GM12878 (cell line): ENCODE measurements around the gene ASAH2. TPM values are rescaled to one million over a fixed set of nuclear protein-coding genes. Genes with fewer than 3 reads are reported as not detected.

ENCODE experiments used
- ATAC-seq: fragments of 200-7000 bp; cut with Tn5 transposase; 3 replicates; pipeline ENCODE4 v1.9.1; 2020; ENCODE audit warnings: mild to moderate bottlenecking, moderate library complexity
- BruUV-seq: library from RNA; stranded (reverse); fragments of 400-500 nt; replicated peaks from 2 replicates; lab custom pipeline; 2021; lab: Mats Ljungman, UMichigan
- CTCF ChIA-PET: fragments of 300-600 bp; sonication (Branson Sonifier 250); formaldehyde crosslinking; extraction: SDS; loops from one replicate; lab custom pipeline; 2021; ENCODE audit warnings: inconsistent platforms; lab: Yijun Ruan, JAX
- POLR2A ChIA-PET: fragments of 350-600 bp; formaldehyde crosslinking; extraction: SDS; loops from one replicate; lab custom pipeline; 2021; ENCODE audit warnings: inconsistent platforms; lab: Charles Lee
- RAD21 ChIA-PET: fragments of 300-600 bp; sonication (Branson Sonifier 250); formaldehyde crosslinking; loops from one replicate; lab custom pipeline; 2023; ENCODE audit warnings: antibody characterized with exemption; ENCODE audit not compliant: unreplicated experiment; lab: Charles Lee
- SMC1A ChIA-PET: fragments of 300-600 bp; sonication (Branson Sonifier 250); formaldehyde crosslinking; loops from one replicate; lab custom pipeline; 2023; ENCODE audit not compliant: unreplicated experiment, uncharacterized antibody; lab: Charles Lee
- DNase-seq: peaks from one replicate; pipeline ENCODE4 v3.0.0-alpha.2; 2011; ENCODE audit warnings: low read depth, low spot score
- FAIRE-seq: peaks from 3 replicates; lab custom pipeline; 2011; peaks lifted over from hg19 to GRCh38; lab: Jason Lieb, UNC
- H2AFZ ChIP-seq: 2 replicates; pipeline ENCODE4 v1.6.0; 2011; ENCODE audit warnings: low read depth, low read length, control low read depth; ENCODE audit not compliant: control insufficient read depth
- H3K27ac ChIP-seq: 2 replicates; pipeline ENCODE4 v1.5.1; 2011; ENCODE audit warnings: control low read depth; ENCODE audit not compliant: control insufficient read depth, insufficient read depth
- H3K27me3 ChIP-seq, 2 experiments: replicated peaks in 1 of 2; 2 replicates each; pipeline versions ENCODE4 v1.6.0 to v1.6.1; 2011; ENCODE audit warnings: low read length in 1 of 2; ENCODE audit not compliant: control insufficient read depth in 2 of 2, insufficient read depth in 2 of 2
- H3K36me3 ChIP-seq, 2 experiments: 2 replicates each; pipeline ENCODE4 v1.5.1; 2011; ENCODE audit warnings: low read length in 1 of 2; ENCODE audit not compliant: control insufficient read depth in 2 of 2, insufficient read depth in 2 of 2
- H3K4me1 ChIP-seq: 2 replicates; pipeline ENCODE4 v1.6.1; 2011; ENCODE audit warnings: mild to moderate bottlenecking, low read length, moderate library complexity, mixed read lengths; ENCODE audit not compliant: control insufficient read depth, insufficient read depth
- H3K4me2 ChIP-seq: 2 replicates; pipeline ENCODE4 v1.6.0; 2011; ENCODE audit warnings: control low read depth; ENCODE audit not compliant: control insufficient read depth, insufficient read depth
- H3K4me3 ChIP-seq: fragments of 200-600 bp; sonication (generic); 2 replicates; pipeline ENCODE4 v1.5.1; 2016
- H3K79me2 ChIP-seq: 2 replicates; pipeline ENCODE4 v1.6.0; 2011; ENCODE audit warnings: low read length; ENCODE audit not compliant: control insufficient read depth, insufficient read depth
- H3K9ac ChIP-seq: 2 replicates; pipeline ENCODE4 v1.8.0; 2011; ENCODE audit warnings: low read length, control low read depth, mixed read lengths; ENCODE audit not compliant: control insufficient read depth, insufficient read depth
- H3K9me3 ChIP-seq: replicated peaks from 3 replicates; pipeline ENCODE4 v1.5.1; 2011; ENCODE audit warnings: mild to moderate bottlenecking, low read length; ENCODE audit not compliant: control insufficient read depth, insufficient read depth
- H4K20me1 ChIP-seq: 2 replicates; pipeline ENCODE4 v1.6.0; 2011; ENCODE audit not compliant: control insufficient read depth, insufficient read depth
- EP300 ChIP-seq, 2 experiments: fragments of 150-350 bp in 1 of 2; IDR thresholded peaks; 2 replicates each; pipeline ENCODE4 v1.6.1; 2011 to 2012; ENCODE audit warnings: low read depth in 2 of 2, low read length in 2 of 2, borderline replicate concordance in 1 of 2, improper control_type of control experiment in 1 of 2, inconsistent platforms in 1 of 2; ENCODE audit not compliant: control insufficient read depth in 1 of 2
- POLR2AphosphoS2 ChIP-seq: IDR thresholded peaks from 2 replicates; pipeline ENCODE4 v1.6.1; 2011; ENCODE audit warnings: low read depth, mild to moderate bottlenecking, low read length, improper control_type of control experiment, moderate library complexity
- POU2F2 ChIP-seq: IDR thresholded peaks from 3 replicates; pipeline ENCODE4 v1.6.1; 2011; ENCODE audit warnings: low read depth, mild to moderate bottlenecking, low read length, borderline replicate concordance
- ZBTB40 ChIP-seq: fragments of 450-650 bp; IDR thresholded peaks from 2 replicates; pipeline ENCODE4 v1.6.1; 2016; ENCODE audit warnings: mild to moderate bottlenecking, moderate library complexity, borderline replicate concordance
- in situ Hi-C: fragments of 300-500 bp; cut with MboI; formaldehyde crosslinking; loops from 9 replicates; pipeline ENCODE4 v1.14.3; 2018; ENCODE audit warnings: mixed read lengths
- intact Hi-C: fragments of 100-400 bp; cut with micrococcal nuclease; formaldehyde crosslinking; loops from one replicate; pipeline ENCODE4 v1.14.2; 2022; ENCODE audit not compliant: unreplicated experiment
- polyA plus RNA-seq, 11 experiments: library from polyadenylated mRNA; depleted of rRNA in 4 of 11; unstranded in 6 of 11; stranded (reverse) in 5 of 11; fragments of >200 nt; fragmentation: Nextera tagmentation in 4 of 11; fragmentation: Illumina TruSeq in 1 of 11; extraction: Ambion mirVana in 4 of 11; extraction: Trizol in 1 of 11; gene quantifications; 1 replicate in 1 of 11; 2 replicates in 10 of 11; pipeline versions ENCODE4 v1.2.1 to v1.2.3, GENCODE V29; 2011 to 2016; ENCODE audit warnings: inconsistent platforms in 2 of 11, missing spikeins in 2 of 11, low read depth in 1 of 11
- total RNA-seq, 4 experiments: library from RNA; depleted of rRNA in 3 of 4; stranded (reverse); fragments of >200 nt in 3 of 4; fragmentation: Illumina TruSeq in 1 of 4; extraction: Trizol in 1 of 4; gene quantifications; 2 replicates each; pipeline versions ENCODE4 v1.2.1 to v1.2.3, GENCODE V29; 2013 to 2021

ASAH2 gene
- total and polyA plus RNA-seq, 10 of the 15 experiments (the other 5 are each of a cell fraction or from before 2014, with no cell fraction given): 0.23 to 2.3 (median 1.1) TPM

GRCh38 chr10:50244201-50244600 is 7.1 kb downstream of the ASAH2 start:
- ChIA-PET RAD21 (no interaction called here), SMC1A (interaction anchor here (1.6 kb wide), 1 partner anchor 31 kb away, joined by 3 read pairs; no protein-coding TSS in a partner anchor), POLR2A (no interaction called here), CTCF (interaction anchor here (1.0 kb wide), 1 partner anchor 32 kb away, joined by 3 read pairs; no protein-coding TSS in a partner anchor)
- H2AFZ ChIP-seq: no peak overlapping the region
- H3K36me3 ChIP-seq: no peaks in the 10 kb centered on the region
- H3K4me3 ChIP-seq: no peak overlapping the region
- H3K4me2 ChIP-seq: no peak overlapping the region
- in situ Hi-C loops: no loop called here
- ATAC-seq: no peak
- H3K9ac ChIP-seq: no peak overlapping the region
- H3K27me3 ChIP-seq: peaks cover 0 to 6% of the 10 kb centered on the region in 2 experiments; a peak in 2 of 4 replicates
- H3K27ac ChIP-seq: no peak overlapping the region
- no peak for DNase-seq
- BruUV-seq: no TSS peak
- no peaks in the 10 kb centered on the region for H3K79me2 ChIP-seq
- no peak for FAIRE-seq
- no peaks in the 10 kb centered on the region for H3K9me3 ChIP-seq
- no peak for TF ChIP-seq EP300 (IDR thresholded peaks at IDR 0.05; ENCODE audit: borderline replicate concordance in 1 of 2, control insufficient read depth in 1 of 2, low read depth in 2 of 2, low read length in 2 of 2)
- TF ChIP-seq POLR2AphosphoS2: no peak
- TF ChIP-seq ZBTB40: no peak
- no peak for TF ChIP-seq POU2F2
- intact Hi-C loops: no loop called here
- no peaks in the 10 kb centered on the region for H4K20me1 ChIP-seq
- no peaks in the 10 kb centered on the region for H3K4me1 ChIP-seq
